Stimulated activated CD4-positive, alpha-beta T cell treated with anti-CD3 and anti-CD28 coated beads, Interleukin-15, amount 100 ng/mL, for 48 hours (primary cell): ENCODE results near the gene SLIT3.

Experiments used
- DNase-seq, 2 donors: peaks; one replicate each; pipeline ENCODE4 v3.0.0-alpha.2; 2020; ENCODE audit warnings: low read depth in 2 of 2

The SLIT3 gene

DNA sequence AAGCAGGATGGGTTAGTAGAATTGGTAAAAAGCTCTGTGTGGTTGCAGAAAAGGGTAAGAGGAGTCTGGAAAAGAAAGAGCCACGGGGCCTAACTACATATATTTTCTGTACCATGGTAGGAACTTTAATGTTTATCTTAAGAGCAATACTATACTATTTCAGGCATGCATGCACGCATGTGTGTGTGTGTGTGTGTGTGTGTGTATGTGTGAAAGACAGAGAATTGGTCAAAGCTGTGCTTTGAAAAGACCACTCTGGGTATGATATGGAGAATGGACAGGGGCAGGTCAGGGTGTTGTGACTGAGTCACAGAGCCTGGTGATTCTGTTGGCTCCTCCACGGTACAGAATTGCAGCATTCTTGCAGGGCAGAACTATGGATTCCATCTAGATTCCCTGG is 339.3 kb downstream of the SLIT3 start:
- no peak for DNase-seq

DNA sequence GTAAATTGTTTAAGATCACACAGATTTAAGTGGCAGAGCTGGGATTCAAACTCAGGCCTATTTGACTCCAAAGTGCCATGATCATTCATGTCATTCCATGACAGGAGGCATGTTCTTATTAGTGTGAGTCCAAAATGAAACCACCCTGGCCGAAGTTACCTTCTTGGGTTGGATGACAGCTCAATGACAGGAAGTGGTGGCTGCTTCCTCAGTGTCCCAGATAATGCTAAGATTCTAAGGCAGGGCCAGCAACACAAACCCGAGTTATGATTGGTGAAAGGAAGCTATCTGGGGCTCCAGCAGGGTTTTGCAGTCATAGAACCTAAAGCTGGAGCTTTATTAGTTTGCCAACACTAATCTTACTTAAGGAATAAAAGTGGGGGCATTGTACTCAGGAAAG is 340.4 kb downstream of the SLIT3 start:
- no peak for DNase-seq

DNA sequence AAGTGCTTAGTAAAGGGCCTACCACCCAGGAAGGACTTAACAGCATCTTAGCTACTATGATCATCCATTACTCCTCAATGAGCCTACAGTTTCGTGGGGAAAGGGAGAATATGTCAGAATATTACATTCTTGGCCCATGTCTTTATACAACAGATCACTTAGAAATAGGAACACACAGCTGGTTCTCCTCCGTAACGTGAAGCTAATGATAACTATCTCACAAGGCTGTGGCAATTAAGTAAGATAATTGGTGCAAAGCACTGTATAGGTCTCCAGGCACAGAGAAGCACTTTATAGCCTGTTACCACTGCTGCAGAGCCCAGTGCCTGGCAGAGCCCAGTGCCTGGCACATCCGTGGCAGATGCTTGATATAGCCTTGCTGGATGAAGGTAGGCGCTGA is 347.6 kb downstream of the SLIT3 start:
- DNase-seq = no peak

DNA sequence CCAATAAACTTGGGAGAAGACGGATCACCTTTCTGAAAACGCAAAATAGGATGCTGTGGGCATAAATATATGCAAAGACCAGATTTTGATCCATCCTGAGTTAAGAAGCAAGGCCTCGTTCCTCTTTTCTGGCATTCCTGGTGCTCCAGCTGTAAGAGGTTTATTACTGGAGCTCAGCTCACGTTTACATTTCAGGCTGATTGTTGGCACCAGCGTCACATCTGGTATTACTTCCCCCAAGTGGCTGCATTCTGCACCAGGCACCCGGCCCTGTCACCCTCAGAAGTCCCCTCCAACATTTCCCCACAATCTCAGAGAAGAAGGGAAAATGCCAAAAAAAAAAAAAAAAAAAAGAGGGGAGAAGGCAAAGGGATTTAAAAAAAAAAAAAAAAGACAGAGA is 348.7 kb downstream of the SLIT3 start:
- no peak for DNase-seq

DNA sequence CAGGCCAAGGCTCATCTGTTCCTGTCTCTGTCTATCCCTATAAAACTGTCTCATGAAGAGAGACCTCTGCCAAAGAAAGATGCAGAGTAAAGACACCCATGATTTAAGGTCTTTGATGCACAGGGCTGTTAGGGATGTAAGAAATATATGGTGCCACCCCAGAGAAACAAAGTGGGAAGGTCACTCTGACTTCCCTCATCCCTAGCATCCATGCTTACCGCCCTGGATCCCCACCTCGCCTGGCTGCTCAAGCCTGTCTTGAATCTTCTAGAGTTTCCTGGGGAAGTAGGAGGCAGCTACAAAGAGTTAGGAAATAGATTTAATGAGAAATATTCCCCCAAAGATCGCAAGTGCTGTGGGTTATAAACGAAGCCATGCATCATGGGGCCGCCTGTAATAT is 349.2 kb downstream of the SLIT3 start:
- DNase-seq = no peak

DNA sequence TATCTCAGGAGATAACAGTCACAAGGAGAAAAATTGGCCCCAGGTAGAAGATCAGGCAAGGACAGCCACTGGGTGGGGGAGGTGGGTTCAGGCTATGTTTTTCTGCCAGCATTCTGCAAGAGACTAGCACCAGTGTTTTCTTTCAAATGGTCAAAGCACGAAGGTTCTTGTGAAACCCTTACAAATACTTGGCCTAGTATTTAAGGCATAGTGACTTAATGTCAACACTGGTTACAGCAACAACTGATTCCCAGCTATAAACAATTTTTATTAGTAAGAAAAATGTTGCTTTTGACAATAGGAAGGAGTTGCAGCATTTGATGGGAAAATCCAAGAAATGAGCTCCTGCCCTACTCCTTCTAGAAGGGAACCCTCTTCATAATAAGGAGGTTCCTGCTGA is 349.6 kb downstream of the SLIT3 start:
- DNase-seq = no peak

DNA sequence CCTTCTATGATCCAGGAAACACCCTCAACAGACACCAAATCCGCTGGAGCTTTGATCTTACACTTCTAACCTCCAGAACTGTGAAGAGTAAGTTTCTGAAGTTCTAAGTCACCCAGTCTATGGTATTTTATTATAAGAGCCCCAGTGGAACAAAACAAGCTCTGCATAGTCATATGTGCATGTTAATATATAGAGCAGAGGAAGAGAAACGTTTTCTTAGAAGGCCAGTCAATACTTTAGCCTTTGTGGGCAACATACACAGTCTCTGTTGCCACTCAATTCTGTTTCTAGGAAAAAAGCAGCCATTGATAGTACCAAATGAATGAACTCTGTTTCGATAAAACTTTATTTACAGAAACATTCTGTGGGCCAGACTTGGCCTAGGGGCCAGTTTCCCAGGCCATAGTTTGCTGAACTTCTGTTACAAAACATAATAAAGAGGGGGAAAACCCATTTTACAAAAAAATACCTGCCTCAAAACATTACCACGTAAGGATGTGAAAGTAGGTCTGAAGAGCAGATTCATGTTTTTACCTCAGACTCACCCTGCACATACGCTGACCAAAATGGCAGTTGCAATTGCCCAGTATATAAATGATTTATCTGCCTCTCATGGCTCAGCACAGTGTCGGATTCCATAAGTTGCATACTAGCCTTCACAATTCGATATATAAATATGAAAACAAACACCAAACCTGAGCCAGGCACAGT is 350.5 kb downstream of the SLIT3 start:
- no peak for DNase-seq

- no peak for DNase-seq
These were observed 352.2 kb downstream of the SLIT3 start for GRCh38 chr5:168948746-168949145.

GRCh38 chr5:168947212-168947868 is 353.6 kb downstream of the SLIT3 start:
- DNase-seq = peak in 1 of 2 donors; percentile 37

- no peak for DNase-seq
These were observed 354.6 kb downstream of the SLIT3 start for GRCh38 chr5:168946363-168946762.

GRCh38 chr5:168944004-168944403 is 356.9 kb downstream of the SLIT3 start:
- DNase-seq = no peak

- no peak for DNase-seq
These were observed 357.7 kb downstream of the SLIT3 start for GRCh38 chr5:168943091-168943884.

DNA sequence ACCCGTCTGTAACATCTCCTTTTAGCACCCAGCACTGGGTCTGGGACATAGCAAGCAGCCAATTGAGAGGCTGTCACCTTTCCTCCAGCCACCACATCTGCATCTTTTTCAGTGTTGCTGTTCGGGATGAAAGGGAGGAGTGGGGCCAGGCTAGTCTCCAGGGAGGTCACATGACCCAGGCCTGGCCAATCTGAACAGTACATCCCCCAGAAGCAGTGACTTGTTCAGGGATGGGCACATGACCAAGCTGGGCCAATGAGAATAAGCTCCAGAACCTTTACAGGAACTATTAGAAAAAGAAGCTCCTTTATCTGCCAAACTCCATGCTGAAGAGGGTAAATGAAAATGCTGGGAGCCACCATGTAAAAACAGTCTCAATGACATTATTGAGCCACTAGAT is 359.0 kb downstream of the SLIT3 start:
- DNase-seq = no peak

- DNase-seq = no peak
These were observed 360.2 kb downstream of the SLIT3 start for GRCh38 chr5:168940712-168941111.

GRCh38 chr5:168939887-168940544 is 360.9 kb downstream of the SLIT3 start:
- DNase-seq = no peak

DNA sequence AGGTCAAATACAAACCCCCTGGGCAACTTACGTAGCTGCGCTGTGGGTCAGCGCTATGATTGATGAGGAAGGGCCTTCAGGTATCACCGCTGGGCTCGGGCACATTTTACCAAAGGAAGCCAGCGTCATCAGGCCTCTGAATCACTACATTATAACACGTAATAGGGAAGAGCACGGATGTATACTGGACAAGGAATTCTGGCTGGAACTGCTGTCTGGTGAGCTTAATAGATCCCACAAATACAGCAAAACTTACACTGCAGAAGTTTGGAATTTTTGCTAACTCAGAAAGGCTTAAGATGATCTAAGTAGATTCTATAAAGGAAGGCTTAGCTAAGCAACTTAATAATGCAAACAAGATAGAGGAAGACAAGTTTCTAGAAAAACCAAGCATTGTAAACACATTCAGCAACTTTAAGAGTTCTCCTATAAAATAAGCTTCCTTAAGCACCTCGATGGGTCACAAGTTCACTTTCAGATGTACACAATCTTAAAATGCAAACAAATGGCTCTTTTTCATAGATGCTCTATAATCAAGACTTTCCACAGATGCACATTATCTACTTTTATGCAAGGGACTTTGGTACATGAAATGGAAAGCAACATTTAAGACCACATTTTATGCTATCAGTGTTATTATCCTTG is 361.7 kb downstream of the SLIT3 start:
- no peak for DNase-seq

DNA sequence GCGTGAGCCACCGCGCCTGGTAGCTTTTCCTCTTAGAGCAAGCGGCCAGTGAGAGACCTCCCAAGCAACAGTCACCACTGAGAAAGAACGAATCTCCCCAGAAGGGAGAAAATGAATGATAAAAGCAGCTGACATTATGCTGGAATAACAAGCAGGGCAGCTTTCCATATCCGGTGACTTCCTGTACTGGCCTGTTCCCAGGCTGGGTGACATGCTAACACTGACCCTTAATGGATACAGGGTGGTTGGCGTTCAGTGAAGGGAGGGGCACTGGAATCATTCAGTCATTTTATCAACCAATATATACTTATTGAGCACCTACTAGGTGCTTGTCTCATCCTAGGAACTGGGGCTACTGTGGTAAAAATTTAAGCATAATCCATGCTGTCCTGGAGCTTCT is 364.4 kb downstream of the SLIT3 start:
- no peak for DNase-seq

DNA sequence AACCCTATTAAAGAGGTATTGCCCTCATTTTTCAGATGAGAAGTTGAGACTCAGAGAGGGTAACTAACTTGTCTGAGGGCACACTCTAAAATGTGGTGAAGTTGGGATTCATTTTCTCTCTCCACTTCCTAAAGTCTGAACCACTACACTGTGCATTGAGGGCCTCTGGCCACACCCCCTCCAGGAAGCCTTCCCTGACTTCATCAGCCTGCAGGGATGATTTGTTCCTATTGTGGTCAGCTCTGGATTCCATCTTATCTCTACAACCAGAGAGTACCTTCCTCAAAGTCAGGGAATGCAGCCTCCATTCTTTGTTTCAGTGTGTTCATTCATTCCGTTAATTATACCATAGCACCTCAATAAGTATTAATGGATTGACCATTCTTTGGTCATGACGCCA is 365.8 kb downstream of the SLIT3 start:
- DNase-seq = no peak

DNA sequence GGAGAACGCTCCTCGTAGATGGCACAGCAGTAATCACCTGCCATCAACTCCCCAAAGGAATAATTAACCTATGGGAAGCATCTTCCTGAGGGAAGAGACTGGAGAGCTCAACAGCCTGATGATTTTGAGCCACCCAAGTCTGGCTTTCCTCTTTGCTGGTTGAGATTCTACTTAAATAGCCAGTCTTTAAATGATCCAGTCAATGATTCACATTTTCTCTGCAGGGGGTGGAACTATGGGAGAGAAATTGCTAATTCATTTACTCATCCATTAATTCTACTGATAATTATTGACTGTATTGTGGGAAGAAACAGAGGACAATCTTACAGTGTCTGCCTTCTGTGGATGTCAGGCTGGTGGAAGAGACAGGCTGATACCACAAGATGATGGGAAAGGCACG is 366.8 kb downstream of the SLIT3 start:
- no peak for DNase-seq

GRCh38 chr5:168932400-168933189 is 368.3 kb downstream of the SLIT3 start:
- DNase-seq = no peak
